H54 (cell line): ENCODE results near the gene JADE3.

ENCODE experiments used
- DNase-seq: peaks from one replicate; pipeline ENCODE4 v3.0.0; 2011; ENCODE audit warnings: low spot score, mixed read lengths; ENCODE audit not compliant: insufficient read length
- FAIRE-seq: peaks from 3 replicates; lab custom pipeline; 2011; peaks lifted over from hg19 to GRCh38; lab: Jason Lieb, UNC
- POLR2A ChIP-seq: IDR thresholded peaks from 2 replicates; pipeline ENCODE4 v1.6.1; 2011; ENCODE audit warnings: low read depth, mild to moderate bottlenecking, low read length

Gene JADE3

DNA sequence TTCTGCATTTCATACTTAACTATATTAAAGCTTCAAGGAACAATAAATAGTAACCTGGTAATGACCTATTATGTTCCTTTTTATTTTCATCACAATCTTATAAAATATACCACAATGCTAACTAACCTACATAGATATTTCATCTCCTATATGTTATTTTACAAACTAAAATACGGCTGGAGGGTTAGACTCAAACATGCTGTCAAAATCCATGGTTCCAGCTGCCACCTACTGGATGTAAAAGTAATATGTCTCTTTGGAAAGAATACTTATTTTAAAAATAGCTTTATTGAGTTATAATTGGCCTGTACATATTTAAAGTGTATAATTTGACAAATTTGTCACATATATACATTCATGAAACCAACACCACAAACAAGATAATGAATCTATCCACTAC, 181.0 kb downstream of the JADE3 start:
- DNase-seq = no peak
- TF ChIP-seq POLR2A = no peak
- FAIRE-seq = no peak

DNA sequence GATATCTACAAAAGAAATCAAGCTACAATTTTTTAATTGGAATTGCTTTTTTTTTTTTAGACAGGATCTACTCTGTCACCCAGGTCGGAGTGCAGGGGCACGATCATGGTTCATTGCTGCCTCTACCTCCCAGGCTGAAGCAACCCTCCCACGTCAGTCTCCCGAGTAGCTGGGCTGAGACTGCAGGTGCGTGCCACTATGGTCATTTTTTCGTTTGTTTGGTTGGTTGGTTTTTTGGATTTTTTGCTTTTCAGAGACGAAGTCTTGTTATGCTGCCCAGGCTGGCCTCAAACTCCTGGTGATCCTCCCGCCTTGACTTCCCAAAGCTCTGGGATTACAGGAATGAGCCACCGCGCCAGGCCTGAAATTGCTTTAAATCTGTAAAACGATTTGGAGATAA, 181.6 kb downstream of the JADE3 start:
- TF ChIP-seq POLR2A = no peak
- DNase-seq (no peak), FAIRE-seq (no peak)

DNA sequence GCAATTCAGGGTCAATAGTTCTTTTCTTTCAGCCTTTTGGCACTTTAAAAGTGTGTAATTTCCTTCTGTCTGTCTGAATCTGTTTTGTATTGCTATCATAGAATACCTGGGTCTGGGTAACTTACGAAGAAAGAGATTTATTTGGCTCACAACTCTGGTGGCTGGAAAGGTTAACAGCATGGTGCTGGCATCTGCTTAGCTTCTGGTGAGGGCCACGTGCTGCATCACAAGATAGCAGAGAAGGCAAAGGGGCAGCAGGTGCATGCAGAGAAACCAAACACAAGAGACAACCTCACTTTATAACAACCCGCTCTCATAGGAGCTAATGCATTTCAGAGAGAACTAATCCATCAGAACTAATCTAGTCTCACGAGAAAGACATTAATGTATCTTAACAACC, 184.8 kb downstream of the JADE3 start:
- no peak for DNase-seq
- FAIRE-seq = no peak
- TF ChIP-seq POLR2A = no peak

GRCh38 chrX:47098338-47099094, 186.3 kb downstream of the JADE3 start:
- FAIRE-seq (no peak), DNase-seq (no peak)
- TF ChIP-seq POLR2A = no peak

DNA sequence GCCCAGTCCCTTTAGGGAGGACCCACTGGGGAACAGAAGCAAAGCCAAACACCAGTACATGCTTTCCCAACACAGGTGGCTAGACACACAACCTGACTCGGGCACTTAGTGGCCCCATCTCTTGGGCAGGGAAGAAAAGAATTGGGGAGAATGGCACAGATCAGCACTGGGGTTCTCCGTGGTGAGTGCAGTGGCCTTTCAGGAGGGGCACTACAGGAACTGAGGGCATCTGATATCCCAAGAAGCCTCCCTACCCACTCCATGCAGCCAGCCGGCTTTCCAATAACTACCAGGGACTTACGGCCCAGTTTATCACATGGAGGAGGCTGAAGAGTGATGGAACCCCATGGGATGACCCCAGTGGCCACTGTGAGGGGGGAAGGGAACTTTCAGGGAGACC, 189.0 kb downstream of the JADE3 start:
- no peak for DNase-seq
- FAIRE-seq = no peak
- no peak for TF ChIP-seq POLR2A
